GF-D8 (cell line): ENCODE measurements around the gene SLC37A1.
A peak's percentile ranks its signal among the peaks of the same experiment; 100 is the strongest.
"Not testable (repeated sequence)": the region's sequence is repeated elsewhere in the genome, so short reads cannot be mapped to it uniquely, and the experiment has no call there.

Experiments
- DNase-seq: peaks from one replicate; lab custom pipeline; 2025; lab: John Stamatoyannopoulos, UW

SLC37A1 gene

GRCh38 chr21:42513151-42513984 lies at the start of gene SLC37A1:
Gene SLC37A1 (plus strand): TSS chr21:42513852. CDS start chr21:42518455, 4,603 bp downstream.
- no peak for DNase-seq

- peak; percentile 91 for DNase-seq
Observed at GRCh38 chr21:42463861-42464515, 49.7 kb upstream of the SLC37A1 start.

GRCh38 chr21:42465008-42465802 lies 48.4 kb upstream of the SLC37A1 start:
- peak; percentile 96 for DNase-seq

GRCh38 chr21:42465803-42466127 lies 47.9 kb upstream of the SLC37A1 start:
- DNase-seq, result no peak

- DNase-seq, result no peak
Observed at GRCh38 chr21:42466700-42467099, 47.0 kb upstream of the SLC37A1 start.

GRCh38 chr21:42467140-42467983 lies 46.3 kb upstream of the SLC37A1 start:
- peak; percentile 88 for DNase-seq

- peak; percentile 21 for DNase-seq
Observed at GRCh38 chr21:42468491-42469131, 45.0 kb upstream of the SLC37A1 start.

GRCh38 chr21:42469272-42469671 lies 44.4 kb upstream of the SLC37A1 start:
- DNase-seq, result no peak

- not testable (repeated sequence) for DNase-seq
Observed at GRCh38 chr21:42469726-42470125, 43.9 kb upstream of the SLC37A1 start.

- no peak for DNase-seq
Observed at GRCh38 chr21:42471206-42471605, 42.4 kb upstream of the SLC37A1 start.

GRCh38 chr21:42471716-42472330 lies 41.8 kb upstream of the SLC37A1 start:
- DNase-seq, result no peak

- no peak for DNase-seq
Observed at GRCh38 chr21:42472521-42472920, 41.1 kb upstream of the SLC37A1 start.

- DNase-seq, result no peak
Observed at GRCh38 chr21:42473498-42474042, 40.1 kb upstream of the SLC37A1 start.

GRCh38 chr21:42474043-42474831 lies 39.4 kb upstream of the SLC37A1 start:
- no peak for DNase-seq

- no peak for DNase-seq
Observed at GRCh38 chr21:42475036-42475435, 38.6 kb upstream of the SLC37A1 start.

- DNase-seq, result no peak
Observed at GRCh38 chr21:42475526-42476387, 37.9 kb upstream of the SLC37A1 start.

- DNase-seq, result no peak
Observed at GRCh38 chr21:42476388-42477331, 37.0 kb upstream of the SLC37A1 start.

- DNase-seq, result no peak
Observed at GRCh38 chr21:42478504-42478903, 35.1 kb upstream of the SLC37A1 start.
